CD14-positive monocyte (primary cell): ENCODE data around the gene MFRP. TPM values are rescaled to one million over a fixed set of nuclear protein-coding genes. Genes with fewer than 3 reads are reported as not detected.

Experiments
- DNase-seq, 3 donors: peaks; one replicate each; pipeline ENCODE4 v3.0.0-alpha.2; 2011 to 2022
- H2AFZ ChIP-seq: 2 replicates; pipeline ENCODE4 v1.6.0; 2012; ENCODE audit warnings: mild to moderate bottlenecking, low read depth, low read length, inconsistent platforms; ENCODE audit not compliant: insufficient read depth, poor library complexity, severe bottlenecking
- H3K27ac ChIP-seq, 2 donors: 1 replicate in 1 of 2; 2 replicates in 1 of 2; pipeline ENCODE4 v1.5.1; 2012 to 2013; ENCODE audit warnings: low read length in 2 of 2, control low read depth in 1 of 2, inconsistent platforms in 1 of 2, low read depth in 1 of 2, mild to moderate bottlenecking in 1 of 2
- H3K27me3 ChIP-seq, 2 donors: one replicate each; pipeline versions ENCODE4 v1.6.0 to v1.6.1; 2011 to 2013; ENCODE audit warnings: low read length in 2 of 2; ENCODE audit not compliant: control insufficient read depth in 2 of 2, insufficient read depth in 2 of 2
- H3K36me3 ChIP-seq, 2 donors: replicated peaks in 1 of 2; 1 replicate in 1 of 2; 2 replicates in 1 of 2; pipeline versions ENCODE4 v1.5.1 to v1.6.1; 2012 to 2013; ENCODE audit warnings: low read length in 2 of 2, control low read depth in 1 of 2, inconsistent platforms in 1 of 2, mild to moderate bottlenecking in 1 of 2; ENCODE audit not compliant: insufficient read depth in 2 of 2, control insufficient read depth in 1 of 2
- H3K4me1 ChIP-seq, 2 donors: 1 replicate in 1 of 2; 2 replicates in 1 of 2; pipeline versions ENCODE4 v1.5.1 to v1.6.1; 2012 to 2013; ENCODE audit warnings: low read length in 2 of 2, control low read depth in 1 of 2, inconsistent platforms in 1 of 2, mild to moderate bottlenecking in 1 of 2, moderate library complexity in 1 of 2; ENCODE audit not compliant: insufficient read depth in 2 of 2, control insufficient read depth in 1 of 2
- H3K4me2 ChIP-seq: replicated peaks from 2 replicates; pipeline ENCODE3; 2012; ENCODE audit warnings: low read length, moderate library complexity, mild to moderate bottlenecking; ENCODE audit not compliant: poor library complexity, severe bottlenecking; ENCODE audit errors: extremely low read depth
- H3K4me3 ChIP-seq, 3 experiments: fragments of 200-600 bp in 1 of 3; sonication (generic) in 1 of 3; replicated peaks in 1 of 3; 1 replicate in 2 of 3; 2 replicates in 1 of 3; pipeline ENCODE4 v1.5.1; 2011 to 2013; ENCODE audit warnings: low read length in 3 of 3, mild to moderate bottlenecking in 3 of 3, control low read depth in 2 of 3, low read depth in 2 of 3, inconsistent platforms in 1 of 3, moderate library complexity in 1 of 3
- H3K79me2 ChIP-seq: 2 replicates; pipeline ENCODE4 v1.6.0; 2012; ENCODE audit warnings: mild to moderate bottlenecking, control low read depth, inconsistent platforms, low read length, moderate library complexity; ENCODE audit not compliant: insufficient read depth
- H3K9ac ChIP-seq: 2 replicates; pipeline ENCODE4 v1.6.0; 2017; ENCODE audit warnings: low read length, mild to moderate bottlenecking; ENCODE audit not compliant: insufficient read depth, poor library complexity, severe bottlenecking
- H3K9me3 ChIP-seq, 2 donors: replicated peaks in 1 of 2; 1 replicate in 1 of 2; 2 replicates in 1 of 2; pipeline versions ENCODE4 v1.5.1 to v1.6.1; 2012 to 2013; ENCODE audit warnings: low read length in 2 of 2, control low read depth in 1 of 2; ENCODE audit not compliant: control insufficient read depth in 1 of 2, insufficient read depth in 1 of 2
- H4K20me1 ChIP-seq: 2 replicates; pipeline ENCODE4 v1.6.0; 2012; ENCODE audit warnings: mild to moderate bottlenecking, low read length, control low read depth, moderate library complexity; ENCODE audit not compliant: insufficient read depth
- H3K27ac Mint-ChIP-seq, 7 donors: one replicate each; pipeline ENCODE4 v1.8.0; 2020; ENCODE audit warnings: mild to moderate bottlenecking in 7 of 7, mixed read lengths in 7 of 7, moderate library complexity in 6 of 7, inconsistent platforms in 2 of 7
- H3K27me3 Mint-ChIP-seq, 3 donors: one replicate each; pipeline ENCODE4 v1.8.0; 2021 to 2022; ENCODE audit warnings: low read depth in 3 of 3, mild to moderate bottlenecking in 3 of 3, mixed read lengths in 3 of 3, moderate library complexity in 3 of 3, inconsistent platforms in 1 of 3
- H3K36me3 Mint-ChIP-seq, 2 donors: one replicate each; pipeline ENCODE4 v1.8.0; 2020; ENCODE audit warnings: mixed read lengths in 2 of 2, inconsistent platforms in 1 of 2, mild to moderate bottlenecking in 1 of 2
- H3K4me1 Mint-ChIP-seq: one replicate; pipeline ENCODE4 v1.8.0; 2020; ENCODE audit warnings: mild to moderate bottlenecking, mixed read lengths
- H3K4me3 Mint-ChIP-seq, 2 donors: one replicate each; pipeline ENCODE4 v1.8.0; 2020; ENCODE audit warnings: mild to moderate bottlenecking in 2 of 2, mixed read lengths in 2 of 2, moderate library complexity in 1 of 2
- H3K9me3 Mint-ChIP-seq, 7 donors: one replicate each; pipeline ENCODE4 v1.8.0; 2020 to 2022; ENCODE audit warnings: mixed read lengths in 7 of 7, mild to moderate bottlenecking in 6 of 7, moderate library complexity in 6 of 7, inconsistent platforms in 2 of 7
- CTCF ChIP-seq: fragments of 200-600 bp; IDR thresholded peaks from one replicate; pipeline ENCODE4 v1.8.0; 2022; ENCODE audit warnings: antibody characterized with exemption, mild to moderate bottlenecking
- WGBS: methylation state at CpG from one replicate; pipeline ENCODE4 v1.1.5; 2013; ENCODE audit warnings: missing lambda C conversion rate; ENCODE audit not compliant: insufficient coverage; 5-methylcytosine and 5-hydroxymethylcytosine counted together
- intact Hi-C, 2 donors: fragments of 100-400 bp; cut with micrococcal nuclease; formaldehyde crosslinking; loops; one replicate each; pipeline versions ENCODE4 v1.15.0 to v1.15.1; 2023
- polyA plus RNA-seq, 3 donors: library from polyadenylated mRNA; depleted of rRNA in 1 of 3; unstranded in 2 of 3; stranded (reverse) in 1 of 3; fragments of 300-500 nt in 2 of 3; fragments of >200 nt in 1 of 3; fragmentation: Illumina TruSeq in 2 of 3; gene quantifications; 1 replicate in 2 of 3; 2 replicates in 1 of 3; pipeline ENCODE4 v1.2.3, GENCODE V29; 2012 to 2021

The MFRP gene
- polyA plus RNA-seq, 3 donors: not detected

DNA sequence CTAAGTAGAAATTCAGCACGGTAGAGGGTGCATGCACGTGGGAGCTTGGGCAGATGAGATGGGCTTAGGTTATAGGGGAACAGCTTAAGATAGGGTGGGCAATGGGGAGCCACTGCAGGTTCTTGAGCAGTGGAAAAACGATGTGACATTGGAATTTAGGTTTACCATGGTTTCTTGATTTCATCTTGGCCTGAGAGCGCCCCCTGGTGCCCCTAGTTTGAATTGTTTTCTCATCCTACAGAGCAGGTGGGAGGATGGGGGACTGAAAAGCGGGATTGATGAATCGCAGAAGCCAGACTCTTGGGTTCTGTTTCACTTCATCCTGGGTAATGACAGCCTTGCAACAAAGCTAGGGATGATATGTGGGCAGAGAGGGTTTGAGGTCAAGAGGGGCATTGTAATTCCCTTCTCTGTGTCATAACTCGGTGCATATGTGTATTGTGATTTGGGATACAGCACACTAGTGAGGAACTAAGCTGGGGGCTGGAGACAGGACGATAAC is 22.9 kb downstream of the MFRP start:
- no peak overlapping the region for H3K4me3 ChIP-seq
- no peak overlapping the region for H3K4me3 Mint-ChIP-seq
- WGBS: 21% methylated on average over 7 of the region's 8 CpGs
- H2AFZ ChIP-seq: no peak overlapping the region
- H3K9me3 Mint-ChIP-seq: peaks cover 0 to 5% (median 0%) of the 10 kb centered on the region in 7 donors
- H3K4me2 ChIP-seq: no peak overlapping the region
- H3K27me3 Mint-ChIP-seq: peaks cover 32 to 39% (median 39%) of the 10 kb centered on the region in 3 donors
- no peaks in the 10 kb centered on the region for H4K20me1 ChIP-seq
- no peaks in the 10 kb centered on the region for H3K36me3 ChIP-seq
- no peak overlapping the region for H3K27ac Mint-ChIP-seq
- H3K36me3 Mint-ChIP-seq: peaks cover 0 to 7% of the 10 kb centered on the region in 2 donors
- H3K9ac ChIP-seq: no peak overlapping the region
- no peaks in the 10 kb centered on the region for H3K9me3 ChIP-seq
- H3K79me2 ChIP-seq: no peaks in the 10 kb centered on the region
- H3K27ac ChIP-seq: no peak overlapping the region
- intact Hi-C loops: no loop called here
- H3K27me3 ChIP-seq: peaks cover 7 to 34% of the 10 kb centered on the region in 2 donors
- H3K4me1 Mint-ChIP-seq: peaks cover 21% of the 10 kb centered on the region
- TF ChIP-seq CTCF: peak; percentile 92
- H3K4me1 ChIP-seq: peaks cover 20% of the 10 kb centered on the region in 2 donors
- peak; percentile 40 to 52 (median 47) for DNase-seq

- H3K36me3 ChIP-seq: no peaks in the 10 kb centered on the region
- no peak overlapping the region for H3K4me3 ChIP-seq
- WGBS: 100% methylated on average over 1 of the region's 20 CpGs
- no peaks in the 10 kb centered on the region for H3K9me3 ChIP-seq
- no peak for DNase-seq
- no peaks in the 10 kb centered on the region for H3K79me2 ChIP-seq
- Mint-ChIP-seq H3K9me3 (peaks cover 0 to 5% (median 0%) of the 10 kb centered on the region in 7 donors), H3K36me3 (peaks cover 0 to 8% of the 10 kb centered on the region in 2 donors), H3K4me1 (peaks cover 22% of the 10 kb centered on the region), H3K27me3 (peaks cover 38 to 43% (median 40%) of the 10 kb centered on the region in 3 donors), H3K27ac (no peak overlapping the region), H3K4me3 (no peak overlapping the region)
- H3K27ac ChIP-seq: no peak overlapping the region
- no peaks in the 10 kb centered on the region for H4K20me1 ChIP-seq
- intact Hi-C loops: no loop called here
- H2AFZ ChIP-seq: no peak overlapping the region
- no peak overlapping the region for H3K4me2 ChIP-seq
- no peak overlapping the region for H3K9ac ChIP-seq
- no peak for TF ChIP-seq CTCF
- peaks cover 20% of the 10 kb centered on the region in 2 donors for H3K4me1 ChIP-seq
- peaks cover 10 to 40% of the 10 kb centered on the region in 2 donors for H3K27me3 ChIP-seq
Measured at GRCh38 chr11:119322921-119323531, 23.5 kb downstream of the MFRP start.
